NT2/D1 (cell line): ENCODE data around the gene MMP20.

Experiments
- YY1 ChIP-seq: IDR thresholded peaks from 2 replicates; pipeline ENCODE4 v1.6.1; 2011; ENCODE audit not compliant: insufficient read length, insufficient read depth
- ZNF274 ChIP-seq: IDR thresholded peaks from 2 replicates; pipeline ENCODE4 v1.6.1; 2011; ENCODE audit warnings: mild to moderate bottlenecking, low read depth, low read length

GRCh38 chr11:102626676-102627075 lies 1.5 kb upstream of the MMP20 start:
- no peak for TF ChIP-seq ZNF274
- TF ChIP-seq YY1 = no peak
